ENCODE measurements around the gene SLC6A11. TPM values are rescaled to one million over a fixed set of nuclear protein-coding genes. Genes with fewer than 3 reads are reported as not detected.

The SLC6A11 gene
- total RNA-seq, 8 experiments from 2014 or later, result 0.20 to 22.9 (median 0.71) TPM; not detected in 1

- Histone ChIP-seq H3K4me3 (no peak overlapping the region), H3K4me1 (replicated peaks in 1 of 2) (peaks cover 0 to 8% of the 10 kb centered on the region in 2 donors), H3K27ac (no peak overlapping the region)
- ATAC-seq (replicated peaks in 6 of 8), result no peak
- 13 to 100% (median 80%) methylated on average over 1 to 5 of the region's 5 CpGs; no CpG with 5 or more reads in 3 of the 10 experiments for WGBS, 10 experiments
- in situ Hi-C loops (cut with MboI; ENCODE audit: low pct_unique_long_range_greater_than_20kb in 2 of 9, low sequenced_read_pairs in 9 of 9, unreplicated experiment in 9 of 9), result no loop called here
Measured at GRCh38 chr3:10986592-10986991, 170.6 kb downstream of the SLC6A11 start.

- peaks cover 0 to 8% of the 10 kb centered on the region in 2 donors for H3K4me1 ChIP-seq (replicated peaks in 1 of 2)
- WGBS, 10 experiments, result 37 to 90% (median 62%) methylated on average over 1 to 6 of the region's 9 CpGs
- in situ Hi-C loops (cut with MboI; ENCODE audit: low pct_unique_long_range_greater_than_20kb in 2 of 9, low sequenced_read_pairs in 9 of 9, unreplicated experiment in 9 of 9), result no loop called here
- peak in 1 of 8 experiments; percentile 57 for ATAC-seq (replicated peaks in 6 of 8)
- H3K27ac ChIP-seq, result no peak overlapping the region
- H3K4me3 ChIP-seq, result no peak overlapping the region
Measured at GRCh38 chr3:10988001-10988665, 172.1 kb downstream of the SLC6A11 start.

GRCh38 chr3:10988991-10989484 lies 173.0 kb downstream of the SLC6A11 start:
- in situ Hi-C loops (cut with MboI; ENCODE audit: low pct_unique_long_range_greater_than_20kb in 2 of 9, low sequenced_read_pairs in 9 of 9, unreplicated experiment in 9 of 9), result no loop called here
- H3K27ac ChIP-seq, result no peak overlapping the region
- WGBS, 10 experiments, result 24 to 81% (median 64%) methylated on average over 1 to 6 of the region's 7 CpGs
- no peak overlapping the region for H3K4me3 ChIP-seq
- H3K4me1 ChIP-seq (replicated peaks in 1 of 2), result peaks cover 0 to 8% of the 10 kb centered on the region in 2 donors
- ATAC-seq (replicated peaks in 6 of 8), result no peak

Other genes starting within 250 kb of the SLC6A11 start
- gene SLC6A1, start 176.5 kb downstream of the SLC6A11 start, total RNA-seq, result 10 to 100 TPM in 1 of 8 experiments, 1 to 10 TPM in 3, under 1 TPM in 4; 0.50 to 80.6 (median 1.2) TPM

Data from motor neuron (in vitro differentiated cells).